HEK293 (cell line): ENCODE data around the gene ANXA3.
A peak's percentile ranks its signal among the peaks of the same experiment; 100 is the strongest.
"Not testable (repeated sequence)": the region's sequence is repeated elsewhere in the genome, so short reads cannot be mapped to it uniquely, and the experiment has no call there.

Experiments
- CTCF ChIA-PET: fragments of 350-600 bp; formaldehyde crosslinking; extraction: SDS; loops from one replicate; lab custom pipeline; 2021; ENCODE audit warnings: antibody characterized with exemption; lab: Yijun Ruan, JAX
- POLR2A ChIA-PET: fragments of 300-600 bp; formaldehyde crosslinking; extraction: SDS; loops from one replicate; lab custom pipeline; 2020; ENCODE audit warnings: antibody characterized with exemption, inconsistent platforms; lab: Yijun Ruan, JAX
- H3K27ac ChIP-seq: fragments of 200-500 bp; sonication (Bioruptor generic); 2 replicates; pipeline ENCODE4 v1.5.1; 2014; ENCODE audit warnings: low read depth, low read length, control low read depth, inconsistent platforms; ENCODE audit errors: extremely low read depth
- H3K36me3 ChIP-seq, 2 experiments: fragments of 200-500 bp in 1 of 2; sonication (Bioruptor generic) in 1 of 2; 1 replicate in 1 of 2; 2 replicates in 1 of 2; pipeline ENCODE4 v1.5.1; 2014 to 2017; ENCODE audit warnings: inconsistent platforms in 2 of 2, low read length in 2 of 2; ENCODE audit not compliant: control insufficient read depth in 2 of 2, insufficient read depth in 1 of 2
- H3K4me1 ChIP-seq: fragments of 200-500 bp; sonication (Bioruptor generic); 2 replicates; pipeline ENCODE4 v1.5.1; 2014; ENCODE audit warnings: mild to moderate bottlenecking, low read length, inconsistent platforms; ENCODE audit not compliant: control insufficient read depth, insufficient read depth
- H3K4me3 ChIP-seq: 2 replicates; pipeline ENCODE4 v1.5.1; 2011; ENCODE audit warnings: low read depth, mild to moderate bottlenecking, control low read depth, low read length, moderate library complexity
- H3K9me3 ChIP-seq: fragments of 200-500 bp; sonication (Bioruptor generic); 2 replicates; pipeline ENCODE4 v1.5.1; 2014; ENCODE audit warnings: low read depth, low read length, inconsistent platforms; ENCODE audit not compliant: control insufficient read depth, insufficient read depth
- GLIS1 ChIP-seq: fragments of 450-650 bp; formaldehyde crosslinking; IDR thresholded peaks from 2 replicates; pipeline ENCODE4 v1.5.1; 2016; ENCODE audit warnings: missing biosample characterization, missing genetic modification characterization
- KLF7 ChIP-seq: fragments of 450-650 bp; formaldehyde crosslinking; IDR thresholded peaks from 2 replicates; pipeline ENCODE4 v1.5.1; 2016; ENCODE audit warnings: missing biosample characterization, missing genetic modification characterization, borderline replicate concordance
- OSR2 ChIP-seq: fragments of 450-650 bp; formaldehyde crosslinking; IDR thresholded peaks from 2 replicates; pipeline ENCODE4 v1.5.1; 2016; ENCODE audit warnings: missing biosample characterization, missing genetic modification characterization
- ZBTB20 ChIP-seq: fragments of 450-650 bp; formaldehyde crosslinking; IDR thresholded peaks from 2 replicates; pipeline ENCODE4 v1.5.1; 2016; ENCODE audit warnings: missing biosample characterization, missing genetic modification characterization
- ZBTB8A ChIP-seq: fragments of 450-650 bp; formaldehyde crosslinking; IDR thresholded peaks from 2 replicates; pipeline ENCODE4 v1.5.1; 2016; ENCODE audit warnings: missing biosample characterization, missing genetic modification characterization
- ZFHX2 ChIP-seq: fragments of 450-650 bp; formaldehyde crosslinking; conservative IDR thresholded peaks from 2 replicates; pipeline ENCODE4 v1.5.1; 2016; ENCODE audit warnings: missing biosample characterization, missing genetic modification characterization
- ZNF112 ChIP-seq: fragments of 450-650 bp; formaldehyde crosslinking; IDR thresholded peaks from 2 replicates; pipeline ENCODE4 v1.5.0; 2017; ENCODE audit warnings: missing biosample characterization, missing genetic modification characterization
- ZNF394 ChIP-seq: fragments of 450-650 bp; formaldehyde crosslinking; IDR thresholded peaks from 2 replicates; pipeline ENCODE4 v1.5.1; 2016; ENCODE audit warnings: missing biosample characterization, missing genetic modification characterization, mild to moderate bottlenecking, moderate library complexity, borderline replicate concordance
- TF ChIP-seq, protein P1 (sequence below): fragments of 450-650 bp; formaldehyde crosslinking; IDR thresholded peaks from 2 replicates; pipeline ENCODE4 v1.5.1; 2016; ENCODE audit warnings: missing biosample characterization, missing genetic modification characterization
- TF ChIP-seq, protein P2 (sequence below): fragments of 450-650 bp; formaldehyde crosslinking; IDR thresholded peaks from 2 replicates; pipeline ENCODE4 v1.5.1; 2016; ENCODE audit warnings: missing biosample characterization, missing genetic modification characterization
- TF ChIP-seq, protein P3 (sequence below): fragments of 450-650 bp; formaldehyde crosslinking; IDR thresholded peaks from 2 replicates; pipeline ENCODE4 v1.5.1; 2016; ENCODE audit warnings: missing biosample characterization, missing genetic modification characterization
- TF ChIP-seq, protein P4 (sequence below): fragments of 450-650 bp; formaldehyde crosslinking; IDR thresholded peaks from 2 replicates; pipeline ENCODE4 v1.5.1; 2017; ENCODE audit warnings: missing biosample characterization, missing genetic modification characterization

The ANXA3 gene

DNA sequence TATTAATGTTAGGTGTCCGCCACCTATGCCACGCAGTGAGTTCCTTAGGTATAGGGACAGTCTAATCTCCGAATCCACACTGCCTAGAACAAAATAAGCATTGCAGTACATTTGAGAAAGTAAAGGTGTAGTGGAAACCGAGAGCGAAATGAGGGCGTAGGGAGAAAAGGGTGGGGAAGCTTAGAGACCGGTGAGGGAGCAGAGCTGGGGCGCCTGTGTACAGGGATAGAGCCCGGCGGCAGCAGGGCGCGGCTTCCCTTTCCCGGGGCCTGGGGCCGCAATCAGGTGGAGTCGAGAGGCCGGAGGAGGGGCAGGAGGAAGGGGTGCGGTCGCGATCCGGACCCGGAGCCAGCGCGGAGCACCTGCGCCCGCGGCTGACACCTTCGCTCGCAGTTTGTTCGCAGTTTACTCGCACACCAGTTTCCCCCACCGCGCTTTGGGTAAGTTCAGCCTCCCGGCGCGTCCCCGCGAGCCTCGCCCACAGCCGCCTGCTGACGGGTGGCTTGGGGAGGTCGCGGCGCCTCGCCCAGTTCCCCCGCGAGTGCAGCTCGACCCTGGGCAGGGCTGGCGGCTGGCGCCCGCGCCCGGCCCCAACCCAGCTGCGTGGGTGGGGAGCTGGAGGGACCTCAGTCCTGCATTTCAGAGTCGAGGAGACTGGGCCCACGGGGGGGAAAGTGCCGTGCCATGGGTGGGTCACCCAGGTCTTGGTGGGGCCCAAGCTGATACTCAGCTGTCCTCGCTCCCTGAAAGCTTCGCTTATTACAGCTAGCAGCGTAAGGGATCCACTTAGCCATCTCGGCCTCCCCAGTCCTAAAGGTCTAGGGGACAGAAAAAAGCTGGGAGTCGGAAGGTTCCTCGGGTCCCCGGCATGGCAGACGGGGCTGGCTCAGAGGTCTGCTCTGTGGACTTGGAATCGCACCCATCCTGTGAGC, at the start of gene ANXA3 (continued):
- TF ChIP-seq, protein P1, sequence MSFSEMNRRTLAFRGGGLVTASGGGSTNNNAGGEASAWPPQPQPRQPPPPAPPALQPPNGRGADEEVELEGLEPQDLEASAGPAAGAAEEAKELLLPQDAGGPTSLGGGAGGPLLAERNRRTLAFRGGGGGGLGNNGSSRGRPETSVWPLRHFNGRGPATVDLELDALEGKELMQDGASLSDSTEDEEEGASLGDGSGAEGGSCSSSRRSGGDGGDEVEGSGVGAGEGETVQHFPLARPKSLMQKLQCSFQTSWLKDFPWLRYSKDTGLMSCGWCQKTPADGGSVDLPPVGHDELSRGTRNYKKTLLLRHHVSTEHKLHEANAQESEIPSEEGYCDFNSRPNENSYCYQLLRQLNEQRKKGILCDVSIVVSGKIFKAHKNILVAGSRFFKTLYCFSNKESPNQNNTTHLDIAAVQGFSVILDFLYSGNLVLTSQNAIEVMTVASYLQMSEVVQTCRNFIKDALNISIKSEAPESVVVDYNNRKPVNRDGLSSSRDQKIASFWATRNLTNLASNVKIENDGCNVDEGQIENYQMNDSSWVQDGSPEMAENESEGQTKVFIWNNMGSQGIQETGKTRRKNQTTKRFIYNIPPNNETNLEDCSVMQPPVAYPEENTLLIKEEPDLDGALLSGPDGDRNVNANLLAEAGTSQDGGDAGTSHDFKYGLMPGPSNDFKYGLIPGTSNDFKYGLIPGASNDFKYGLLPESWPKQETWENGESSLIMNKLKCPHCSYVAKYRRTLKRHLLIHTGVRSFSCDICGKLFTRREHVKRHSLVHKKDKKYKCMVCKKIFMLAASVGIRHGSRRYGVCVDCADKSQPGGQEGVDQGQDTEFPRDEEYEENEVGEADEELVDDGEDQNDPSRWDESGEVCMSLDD, result no peak
- peak; percentile 25; the same call in 1 of the 2 replicates for TF ChIP-seq ZNF394 (tag by site-specific recombination)
- peak; percentile 46; the same call in 1 of the 2 replicates for TF ChIP-seq GLIS1 (tag by site-specific recombination)
- TF ChIP-seq, protein P2, sequence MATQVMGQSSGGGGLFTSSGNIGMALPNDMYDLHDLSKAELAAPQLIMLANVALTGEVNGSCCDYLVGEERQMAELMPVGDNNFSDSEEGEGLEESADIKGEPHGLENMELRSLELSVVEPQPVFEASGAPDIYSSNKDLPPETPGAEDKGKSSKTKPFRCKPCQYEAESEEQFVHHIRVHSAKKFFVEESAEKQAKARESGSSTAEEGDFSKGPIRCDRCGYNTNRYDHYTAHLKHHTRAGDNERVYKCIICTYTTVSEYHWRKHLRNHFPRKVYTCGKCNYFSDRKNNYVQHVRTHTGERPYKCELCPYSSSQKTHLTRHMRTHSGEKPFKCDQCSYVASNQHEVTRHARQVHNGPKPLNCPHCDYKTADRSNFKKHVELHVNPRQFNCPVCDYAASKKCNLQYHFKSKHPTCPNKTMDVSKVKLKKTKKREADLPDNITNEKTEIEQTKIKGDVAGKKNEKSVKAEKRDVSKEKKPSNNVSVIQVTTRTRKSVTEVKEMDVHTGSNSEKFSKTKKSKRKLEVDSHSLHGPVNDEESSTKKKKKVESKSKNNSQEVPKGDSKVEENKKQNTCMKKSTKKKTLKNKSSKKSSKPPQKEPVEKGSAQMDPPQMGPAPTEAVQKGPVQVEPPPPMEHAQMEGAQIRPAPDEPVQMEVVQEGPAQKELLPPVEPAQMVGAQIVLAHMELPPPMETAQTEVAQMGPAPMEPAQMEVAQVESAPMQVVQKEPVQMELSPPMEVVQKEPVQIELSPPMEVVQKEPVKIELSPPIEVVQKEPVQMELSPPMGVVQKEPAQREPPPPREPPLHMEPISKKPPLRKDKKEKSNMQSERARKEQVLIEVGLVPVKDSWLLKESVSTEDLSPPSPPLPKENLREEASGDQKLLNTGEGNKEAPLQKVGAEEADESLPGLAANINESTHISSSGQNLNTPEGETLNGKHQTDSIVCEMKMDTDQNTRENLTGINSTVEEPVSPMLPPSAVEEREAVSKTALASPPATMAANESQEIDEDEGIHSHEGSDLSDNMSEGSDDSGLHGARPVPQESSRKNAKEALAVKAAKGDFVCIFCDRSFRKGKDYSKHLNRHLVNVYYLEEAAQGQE (tag by site-specific recombination), result no peak
- TF ChIP-seq OSR2 (tag by site-specific recombination), result no peak
- TF ChIP-seq, protein P3, sequence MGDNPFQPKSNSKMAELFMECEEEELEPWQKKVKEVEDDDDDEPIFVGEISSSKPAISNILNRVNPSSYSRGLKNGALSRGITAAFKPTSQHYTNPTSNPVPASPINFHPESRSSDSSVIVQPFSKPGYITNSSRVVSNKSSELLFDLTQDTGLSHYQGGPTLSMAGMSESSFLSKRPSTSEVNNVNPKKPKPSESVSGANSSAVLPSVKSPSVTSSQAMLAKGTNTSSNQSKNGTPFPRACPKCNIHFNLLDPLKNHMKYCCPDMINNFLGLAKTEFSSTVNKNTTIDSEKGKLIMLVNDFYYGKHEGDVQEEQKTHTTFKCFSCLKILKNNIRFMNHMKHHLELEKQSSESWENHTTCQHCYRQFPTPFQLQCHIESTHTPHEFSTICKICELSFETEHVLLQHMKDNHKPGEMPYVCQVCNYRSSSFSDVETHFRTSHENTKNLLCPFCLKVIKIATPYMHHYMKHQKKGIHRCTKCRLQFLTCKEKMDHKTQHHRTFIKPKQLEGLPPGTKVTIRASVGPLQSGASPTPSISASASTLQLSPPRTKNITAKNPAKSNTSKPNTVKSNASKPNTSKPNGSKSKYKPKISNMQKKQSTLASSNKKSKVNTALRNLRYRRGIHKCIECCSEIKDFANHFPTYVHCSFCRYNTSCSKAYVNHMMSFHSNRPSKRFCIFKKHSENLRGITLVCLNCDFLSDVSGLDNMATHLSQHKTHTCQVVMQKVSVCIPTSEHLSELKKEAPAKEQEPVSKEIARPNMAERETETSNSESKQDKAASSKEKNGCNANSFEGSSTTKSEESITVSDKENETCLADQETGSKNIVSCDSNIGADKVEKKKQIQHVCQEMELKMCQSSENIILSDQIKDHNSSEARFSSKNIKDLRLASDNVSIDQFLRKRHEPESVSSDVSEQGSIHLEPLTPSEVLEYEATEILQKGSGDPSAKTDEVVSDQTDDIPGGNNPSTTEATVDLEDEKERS (tag by site-specific recombination), result no peak
- TF ChIP-seq KLF7 (tag by site-specific recombination), result peak; percentile 51; the same call in 1 of the 2 replicates
- TF ChIP-seq ZBTB8A (tag by site-specific recombination), result peak; percentile 67
- no peak for TF ChIP-seq ZNF112 (tag by site-specific recombination)
- TF ChIP-seq ZBTB20 (tag by site-specific recombination), result peak; percentile 83
- peak; percentile 70 for TF ChIP-seq ZFHX2 (tag by site-specific recombination)
- TF ChIP-seq, protein P4, sequence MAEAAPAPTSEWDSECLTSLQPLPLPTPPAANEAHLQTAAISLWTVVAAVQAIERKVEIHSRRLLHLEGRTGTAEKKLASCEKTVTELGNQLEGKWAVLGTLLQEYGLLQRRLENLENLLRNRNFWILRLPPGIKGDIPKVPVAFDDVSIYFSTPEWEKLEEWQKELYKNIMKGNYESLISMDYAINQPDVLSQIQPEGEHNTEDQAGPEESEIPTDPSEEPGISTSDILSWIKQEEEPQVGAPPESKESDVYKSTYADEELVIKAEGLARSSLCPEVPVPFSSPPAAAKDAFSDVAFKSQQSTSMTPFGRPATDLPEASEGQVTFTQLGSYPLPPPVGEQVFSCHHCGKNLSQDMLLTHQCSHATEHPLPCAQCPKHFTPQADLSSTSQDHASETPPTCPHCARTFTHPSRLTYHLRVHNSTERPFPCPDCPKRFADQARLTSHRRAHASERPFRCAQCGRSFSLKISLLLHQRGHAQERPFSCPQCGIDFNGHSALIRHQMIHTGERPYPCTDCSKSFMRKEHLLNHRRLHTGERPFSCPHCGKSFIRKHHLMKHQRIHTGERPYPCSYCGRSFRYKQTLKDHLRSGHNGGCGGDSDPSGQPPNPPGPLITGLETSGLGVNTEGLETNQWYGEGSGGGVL (tag by site-specific recombination), result peak; percentile 65

DNA sequence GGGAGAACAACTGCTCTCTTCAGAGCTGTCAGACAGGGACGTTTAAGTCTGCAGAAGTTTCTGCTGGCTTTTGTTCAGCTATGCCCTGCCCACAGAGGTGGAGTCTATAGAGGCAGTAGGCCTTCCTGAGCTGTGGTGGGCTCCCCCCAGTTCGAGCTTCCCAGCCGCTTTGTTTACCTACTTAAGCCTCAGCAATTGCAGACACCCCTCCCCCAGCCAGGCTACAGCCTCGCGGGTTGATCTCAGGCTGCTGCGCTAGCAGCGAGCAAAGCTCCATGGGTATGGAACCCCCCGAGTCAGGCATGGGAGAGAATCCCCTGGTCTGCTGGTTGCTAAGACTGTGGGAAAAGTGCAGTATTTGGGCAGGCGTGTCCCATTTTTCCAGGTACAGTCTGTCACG, 45.3 kb upstream of the ANXA3 start:
- H3K9me3 ChIP-seq, POLR2A ChIA-PET, H3K27ac ChIP-seq, CTCF ChIA-PET, H3K4me3 ChIP-seq, H3K4me1 ChIP-seq: not testable (repeated sequence)
- peaks cover 0 to 14% of the 10 kb centered on the region in 2 experiments; a peak in 1 of 3 replicates for H3K36me3 ChIP-seq
